HG03439 (cell line): ENCODE measurements around the gene SFSWAP.
"Not testable (repeated sequence)": the region's sequence is repeated elsewhere in the genome, so short reads cannot be mapped to it uniquely, and the experiment has no call there.

Experiments
- ATAC-seq: cut with Tn5 transposase; IDR thresholded peaks from one replicate; pipeline ENCODE4 v1.9.1; 2021; ENCODE audit warnings: mild to moderate bottlenecking, moderate library complexity; ENCODE audit not compliant: unreplicated experiment

SFSWAP gene

DNA sequence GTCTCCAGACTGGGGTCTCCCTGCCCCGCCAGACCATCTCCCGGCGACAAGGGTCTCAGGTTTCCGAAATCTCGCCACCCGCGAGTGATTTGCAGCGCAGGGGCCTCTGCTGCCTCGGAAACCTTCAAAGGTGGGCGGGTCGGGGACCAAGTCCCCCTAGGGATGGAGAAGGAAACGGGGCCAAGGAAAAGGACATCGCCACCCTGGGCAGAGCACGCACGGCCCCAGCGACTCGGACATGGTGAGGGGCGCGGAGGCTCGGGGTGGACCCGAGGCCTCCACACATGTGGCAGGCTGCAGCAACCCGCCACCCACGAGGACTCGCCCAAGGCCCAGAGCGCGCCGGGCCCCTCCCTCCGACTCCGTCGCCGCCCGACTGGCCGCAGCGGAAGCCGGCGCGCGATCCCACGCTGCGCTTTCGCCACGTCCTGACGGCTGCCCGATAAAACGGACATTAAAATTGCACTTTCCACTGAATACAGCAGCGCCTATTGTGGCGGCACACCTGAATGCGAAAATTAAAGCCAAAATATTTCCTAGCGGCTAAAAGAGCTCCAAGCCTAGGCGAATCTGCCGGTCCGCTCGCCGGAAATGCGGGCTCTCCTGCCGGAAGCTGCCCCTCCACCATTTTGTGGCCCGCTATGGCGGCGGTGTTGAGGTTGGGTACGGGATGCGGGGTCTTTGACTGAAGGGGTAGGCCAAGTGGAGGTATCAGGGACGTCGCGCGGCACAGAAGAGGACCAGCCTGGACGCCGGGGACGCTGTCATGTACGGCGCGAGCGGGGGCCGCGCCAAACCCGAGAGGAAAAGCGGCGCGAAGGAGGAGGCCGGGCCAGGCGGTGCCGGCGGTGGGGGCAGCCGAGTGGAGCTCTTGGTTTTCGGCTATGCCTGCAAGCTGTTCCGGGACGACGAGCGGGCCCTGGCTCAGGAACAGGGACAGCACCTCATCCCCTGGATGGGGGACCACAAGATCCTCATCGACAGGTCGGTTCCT, at the start of gene SFSWAP:
Gene SFSWAP, plus strand, starts transcription at position 627 of the 994 bp plus-strand sequence. Its CDS starts 140 bp downstream, at position 767.
- ATAC-seq, result peak; percentile 94

DNA sequence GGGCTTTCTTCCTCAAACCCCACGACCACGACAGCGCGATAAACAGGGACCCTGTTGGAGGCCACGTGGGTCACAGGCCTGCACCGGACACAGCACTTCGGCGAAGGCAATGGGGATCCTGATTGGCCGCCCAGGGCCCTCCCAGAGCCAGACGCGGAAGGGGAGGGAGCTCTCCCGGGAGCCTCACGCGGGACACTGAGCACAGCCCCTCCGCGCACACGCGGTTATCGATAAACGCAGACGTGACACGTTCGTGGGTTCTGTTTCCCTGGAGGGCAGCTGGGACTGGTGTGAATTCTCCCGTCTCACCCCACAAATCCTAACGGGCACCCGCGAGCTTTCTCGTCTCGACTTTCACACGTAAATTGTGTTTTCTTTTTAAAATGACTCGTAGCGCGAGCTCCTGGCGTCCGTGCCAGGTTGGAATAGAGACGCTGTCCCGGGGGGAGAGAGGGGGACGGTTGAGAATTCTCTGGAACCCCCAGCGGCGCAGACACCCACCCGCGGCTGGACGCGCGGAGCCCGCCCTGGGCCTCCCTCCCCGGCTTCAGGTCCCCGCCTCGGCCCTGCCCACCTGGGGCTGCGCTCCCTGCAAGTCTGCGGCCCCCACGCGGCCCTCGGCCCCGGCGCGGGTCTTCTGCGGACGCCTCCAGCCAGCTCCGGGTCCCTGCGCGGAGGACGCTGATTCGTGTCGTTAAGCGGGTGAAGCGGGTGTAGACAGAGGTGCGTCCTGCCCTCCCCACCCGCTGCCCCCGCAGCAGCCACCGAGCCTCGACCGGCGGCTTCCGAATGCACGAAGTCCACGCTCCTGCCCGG, 49.5 kb upstream of the SFSWAP start:
- ATAC-seq, result not testable (repeated sequence)

DNA sequence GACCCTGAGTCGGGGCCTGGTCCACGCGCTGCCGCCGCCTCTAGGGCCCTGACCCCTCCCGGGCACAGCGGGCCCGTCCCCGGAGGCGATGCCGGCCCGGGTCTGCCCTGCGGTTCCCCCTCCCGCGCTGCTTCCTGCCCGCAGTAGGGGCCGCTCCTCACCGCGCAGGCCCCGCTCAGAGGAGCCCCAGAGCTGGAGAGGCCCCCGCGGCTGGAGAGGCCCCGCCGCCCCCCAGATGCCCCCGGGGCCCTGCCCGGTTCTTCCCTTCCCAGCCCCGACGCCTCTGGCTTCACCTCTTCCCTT, 49.0 kb upstream of the SFSWAP start:
- not testable (repeated sequence) for ATAC-seq

GRCh38 chr12:131662346-131662745, 48.5 kb upstream of the SFSWAP start:
- not testable (repeated sequence) for ATAC-seq

GRCh38 chr12:131665666-131666065, 45.2 kb upstream of the SFSWAP start:
- ATAC-seq, result not testable (repeated sequence)

- ATAC-seq, result not testable (repeated sequence)
These were observed 44.4 kb upstream of the SFSWAP start for GRCh38 chr12:131666486-131666885.

DNA sequence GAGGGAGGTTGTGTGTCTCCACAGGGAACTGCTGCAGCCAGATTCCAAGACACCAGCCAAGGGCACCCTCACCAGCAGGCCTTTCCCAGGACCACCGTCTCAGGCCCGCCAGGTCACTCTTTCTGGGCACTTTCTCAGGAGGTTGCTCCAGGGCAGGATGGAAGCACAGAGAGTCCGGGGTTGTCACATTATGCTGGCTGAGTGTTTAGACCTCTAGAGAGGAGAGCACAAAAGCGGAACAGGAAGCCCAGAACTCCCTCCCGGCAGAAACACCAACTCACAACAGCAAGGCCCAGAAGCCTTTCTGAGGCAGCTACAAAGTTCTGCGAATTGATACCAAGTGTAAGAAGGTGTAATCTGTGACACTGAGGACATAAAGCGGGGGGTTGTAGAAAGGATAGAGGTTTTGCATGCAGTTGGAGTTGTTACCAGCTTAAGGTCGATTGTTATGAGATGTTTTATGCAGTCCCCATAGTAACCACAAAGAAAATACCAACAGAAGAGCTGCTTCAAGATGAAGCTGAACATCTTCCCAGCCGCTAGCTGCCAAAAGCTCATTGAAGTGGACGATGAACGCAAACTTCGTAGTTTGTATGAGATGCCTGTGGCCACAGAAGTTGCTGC, 43.8 kb upstream of the SFSWAP start:
- ATAC-seq, result not testable (repeated sequence)

DNA sequence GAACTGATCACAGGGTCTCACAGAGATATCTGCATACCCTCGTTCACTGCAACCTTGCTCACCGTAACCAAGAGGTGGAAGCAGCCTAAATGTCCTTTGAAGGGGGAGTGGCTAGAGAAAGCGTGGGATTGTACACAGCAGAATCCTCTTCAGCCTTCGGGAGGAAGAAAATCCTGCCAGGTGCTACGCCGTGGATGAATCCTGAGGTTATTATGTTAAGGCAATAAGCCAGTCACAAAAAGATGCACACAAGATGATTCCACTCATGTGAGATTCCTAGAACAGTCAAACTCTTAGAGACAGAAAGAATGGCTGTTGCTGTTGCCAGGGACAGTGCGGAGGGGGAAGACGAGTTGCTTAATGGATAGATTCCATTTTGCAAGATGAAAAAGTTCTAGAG, 39.6 kb upstream of the SFSWAP start:
- ATAC-seq, result no peak

- ATAC-seq, result no peak
These were observed 39.0 kb upstream of the SFSWAP start for GRCh38 chr12:131671871-131672270.

DNA sequence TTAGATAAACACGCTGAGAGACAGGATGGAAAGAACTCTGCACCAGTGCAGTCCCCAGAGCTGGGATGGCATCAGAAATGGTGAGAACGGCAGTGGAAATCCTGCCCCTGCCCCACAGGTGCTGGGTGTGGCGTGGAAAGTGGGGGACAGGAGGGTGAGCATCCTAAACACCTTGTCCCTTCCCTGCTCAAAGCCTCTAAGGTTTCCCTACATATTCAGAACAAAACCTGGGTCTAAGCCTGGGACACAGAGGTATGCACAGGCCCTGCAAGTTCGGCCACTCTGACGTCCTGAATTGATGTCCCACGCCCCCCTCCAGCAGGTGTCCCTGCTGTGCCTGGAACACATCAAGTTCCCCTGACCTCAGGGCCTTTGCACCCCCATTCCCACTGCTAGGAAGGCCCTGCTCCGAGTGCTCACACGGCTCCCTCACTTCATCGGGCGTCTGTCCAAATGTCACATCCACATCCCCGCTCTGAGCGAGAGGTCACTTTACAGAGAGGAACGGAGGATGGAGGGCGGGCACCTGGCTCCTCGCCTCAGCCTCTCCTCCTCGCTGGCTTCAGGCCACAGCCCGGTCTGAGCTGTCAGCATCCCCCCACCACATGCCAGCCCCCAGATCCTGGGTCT, 38.5 kb upstream of the SFSWAP start:
- ATAC-seq, result no peak

GRCh38 chr12:131672941-131673887, 37.7 kb upstream of the SFSWAP start:
- no peak for ATAC-seq

DNA sequence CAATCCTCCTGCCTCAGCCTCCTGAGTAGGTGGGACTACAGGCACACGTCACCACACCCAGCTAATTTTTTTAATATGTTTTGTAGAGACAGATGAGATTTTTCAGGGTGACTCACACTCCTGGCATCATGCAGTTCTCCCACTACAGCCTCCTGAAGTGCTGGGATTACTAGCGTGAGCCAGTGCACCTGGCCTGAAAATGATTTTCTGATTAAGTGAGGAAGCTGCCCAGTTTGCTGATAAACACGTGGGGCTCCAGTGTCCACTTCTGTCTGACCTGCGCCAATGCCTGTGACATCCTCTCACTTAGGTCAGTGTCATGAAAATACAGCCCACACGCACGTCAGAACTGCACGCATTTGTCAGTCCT, 37.0 kb upstream of the SFSWAP start:
- ATAC-seq, result no peak

DNA sequence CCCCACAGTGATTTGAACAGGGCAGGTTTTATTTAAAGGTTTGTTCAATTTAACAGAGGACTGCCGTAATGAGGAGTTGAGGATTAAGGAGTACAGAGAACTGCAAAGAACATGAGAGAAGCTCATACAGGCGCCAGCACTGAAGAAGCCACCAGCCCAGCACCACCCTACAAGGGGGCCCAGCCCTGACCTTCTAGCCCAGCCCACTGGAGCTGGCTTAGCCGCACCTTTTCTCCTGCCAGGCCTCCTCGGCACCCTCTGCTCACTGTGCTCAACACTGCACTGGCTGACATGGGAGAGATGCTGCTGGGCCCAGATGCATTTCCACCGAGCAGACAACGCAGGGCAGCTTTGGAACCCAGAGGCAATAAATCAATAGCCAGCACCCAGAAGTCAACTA, 36.5 kb upstream of the SFSWAP start:
- no peak for ATAC-seq

DNA sequence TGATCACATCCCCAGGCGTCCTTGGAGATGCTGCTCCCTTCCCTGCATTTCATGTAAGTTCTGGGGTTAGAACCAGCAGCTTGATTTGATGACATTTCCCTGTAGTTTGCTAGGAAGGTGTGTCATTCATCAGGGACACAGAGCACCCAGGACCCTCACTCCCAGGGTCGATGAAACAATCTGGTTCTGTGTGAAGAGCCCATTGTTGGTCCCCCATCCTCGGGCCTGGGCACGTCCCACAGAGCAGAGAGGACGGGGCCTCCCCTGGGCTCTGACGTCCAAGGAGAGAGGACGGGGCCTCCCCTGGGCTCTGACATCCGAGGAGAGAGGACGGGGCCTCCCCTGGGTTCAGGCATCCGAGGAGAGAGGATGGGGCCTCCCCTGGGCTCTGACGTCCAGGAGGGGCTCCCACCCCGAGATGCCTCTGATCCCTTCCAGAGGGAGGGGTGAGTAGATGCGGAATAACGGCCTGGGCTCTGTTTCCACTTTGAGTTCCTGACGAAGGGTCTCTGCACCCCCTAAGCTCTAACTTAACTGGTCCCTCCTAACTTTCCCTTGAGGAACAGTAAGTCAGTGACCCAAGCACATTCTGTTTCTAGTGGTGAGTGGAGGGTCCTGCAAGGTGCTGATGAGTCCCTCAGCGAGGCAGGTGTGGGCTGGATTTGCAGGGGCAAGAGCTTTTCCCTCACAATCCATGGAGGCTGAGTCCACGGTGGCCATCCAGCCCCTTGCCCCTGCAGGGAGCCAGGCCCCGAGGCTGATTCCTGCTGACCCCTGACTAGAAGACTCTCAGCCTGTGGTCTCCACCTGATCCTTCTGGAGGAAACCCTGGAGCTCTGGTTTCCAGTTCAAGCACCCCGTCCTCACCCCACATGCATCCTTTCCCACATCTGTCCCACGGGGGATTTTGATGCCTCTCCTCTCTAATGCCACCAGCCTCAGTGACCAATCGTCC, 35.5 kb upstream of the SFSWAP start:
- ATAC-seq, result no peak

GRCh38 chr12:131676544-131676943, 34.3 kb upstream of the SFSWAP start:
- no peak for ATAC-seq

DNA sequence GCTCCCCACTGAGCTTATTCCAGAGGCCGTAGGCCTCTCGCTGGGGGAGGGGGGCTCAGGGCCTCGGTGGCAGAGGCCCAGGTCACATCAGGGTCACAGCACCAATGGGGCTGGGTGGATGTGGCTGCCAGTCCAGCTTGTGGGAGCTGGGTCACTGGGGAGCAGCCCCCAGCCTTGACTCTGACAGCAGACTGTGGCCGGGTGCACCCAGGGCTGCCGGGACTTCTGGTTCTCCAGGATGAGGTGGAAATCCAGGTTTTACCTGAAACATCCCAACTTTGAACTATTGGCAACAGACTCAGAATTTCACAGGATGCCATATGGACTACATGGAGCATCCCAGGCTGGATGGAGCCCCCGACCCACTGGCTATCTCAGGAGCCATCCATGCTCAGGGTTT, 33.8 kb upstream of the SFSWAP start:
- not testable (repeated sequence) for ATAC-seq

DNA sequence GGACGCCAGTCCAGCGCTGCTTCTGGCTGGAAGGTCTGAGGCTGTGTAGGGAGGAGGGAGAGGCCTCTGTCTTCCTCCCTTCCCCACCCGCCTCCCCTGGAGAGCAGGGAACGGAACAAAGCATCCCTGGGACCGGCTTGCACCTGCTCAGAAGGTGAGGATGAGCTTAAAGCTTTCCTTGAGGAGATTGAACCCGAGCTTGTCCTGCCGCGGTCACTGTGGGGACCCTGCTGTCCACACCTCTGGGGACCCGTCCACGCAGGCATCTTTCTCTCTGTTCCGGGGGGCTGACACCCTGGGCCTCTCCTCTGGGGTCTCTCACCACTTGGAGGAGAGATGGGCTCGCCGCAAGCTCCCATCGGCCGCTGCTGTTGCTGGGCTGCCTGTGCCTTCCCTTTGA, 33.2 kb upstream of the SFSWAP start:
- ATAC-seq, result no peak

DNA sequence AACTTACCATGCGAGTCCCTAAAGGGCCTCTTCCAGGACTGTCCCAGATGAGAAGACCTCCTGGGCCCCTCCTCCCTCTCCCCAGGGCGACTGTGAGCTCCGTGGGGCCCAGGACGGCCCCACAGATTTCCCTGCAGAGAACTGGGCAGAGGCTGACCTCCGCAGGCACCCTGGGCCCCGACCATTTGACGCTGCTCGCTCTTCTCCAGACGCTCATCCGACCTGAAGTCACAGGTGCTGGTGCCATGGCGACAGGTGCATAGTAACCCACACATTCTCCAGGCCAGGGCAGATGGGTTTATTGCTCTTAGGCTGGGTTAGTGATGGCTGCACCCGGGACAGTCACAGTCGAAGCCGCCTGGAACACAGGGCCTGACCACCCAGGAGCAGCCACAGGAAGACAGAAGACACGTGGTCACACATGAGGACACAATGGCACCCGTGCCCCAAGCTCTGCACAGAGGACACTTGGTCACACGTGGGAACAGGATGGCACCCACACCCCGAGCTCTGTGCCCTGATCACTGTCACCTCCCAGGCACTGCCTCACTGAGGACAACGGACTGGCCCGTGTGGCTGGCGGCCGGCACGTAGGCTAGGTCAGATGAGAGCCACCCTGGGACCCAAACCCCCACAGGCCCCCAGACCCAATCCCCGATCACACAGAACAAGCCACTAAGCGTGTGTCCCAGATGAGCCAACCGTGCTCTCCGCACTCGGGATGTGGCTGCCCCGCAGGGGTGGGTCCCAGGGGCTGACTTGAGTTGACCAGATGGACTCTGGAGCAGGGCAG, 32.3 kb upstream of the SFSWAP start:
- not testable (repeated sequence) for ATAC-seq
